ENCODE data around the gene UEVLD.

The UEVLD gene

GRCh38 chr11:18581825-18582224 is 6.7 kb downstream of the UEVLD start:
- no peak for DNase-seq (ENCODE audit: low read depth)

- DNase-seq (ENCODE audit: low read depth), result no peak
Measured at GRCh38 chr11:18580113-18580766, 8.3 kb downstream of the UEVLD start.

- no peak for DNase-seq (ENCODE audit: low read depth)
Measured at GRCh38 chr11:18578975-18579598, 9.4 kb downstream of the UEVLD start.

GRCh38 chr11:18575361-18575760 is 13.2 kb downstream of the UEVLD start:
- DNase-seq (ENCODE audit: low read depth), result no peak

GRCh38 chr11:18567081-18567480 is 21.5 kb downstream of the UEVLD start:
- no peak for DNase-seq (ENCODE audit: low read depth)

GRCh38 chr11:18566406-18566805 is 22.1 kb downstream of the UEVLD start:
- DNase-seq (ENCODE audit: low read depth), result no peak

- DNase-seq (ENCODE audit: low read depth), result no peak
Measured at GRCh38 chr11:18564149-18564548, 24.4 kb downstream of the UEVLD start.

- DNase-seq (ENCODE audit: low read depth), result no peak
Measured at GRCh38 chr11:18563090-18563730, 25.3 kb downstream of the UEVLD start.

- DNase-seq (ENCODE audit: low read depth), result no peak
Measured at GRCh38 chr11:18548001-18548400, 40.5 kb downstream of the UEVLD start.

GRCh38 chr11:18540207-18541009 is 48.1 kb downstream of the UEVLD start:
- no peak for DNase-seq (ENCODE audit: low read depth)

GRCh38 chr11:18536209-18536608 is 52.3 kb downstream of the UEVLD start:
- DNase-seq (ENCODE audit: low read depth), result no peak

GRCh38 chr11:18534245-18534644 is 54.3 kb downstream of the UEVLD start:
- DNase-seq (ENCODE audit: low read depth), result no peak

GRCh38 chr11:18533365-18533764 is 55.2 kb downstream of the UEVLD start:
- no peak for DNase-seq (ENCODE audit: low read depth)

- no peak for DNase-seq (ENCODE audit: low read depth)
Measured at GRCh38 chr11:18527512-18527911, 61.0 kb downstream of the UEVLD start.

GRCh38 chr11:18526521-18527296 is 61.8 kb downstream of the UEVLD start, which contains the start of gene TSG101:
Gene TSG101, minus strand, starts transcription at chr11:18526942. Its CDS starts 126 bp downstream, at chr11:18526816.
- peak; percentile 93 for DNase-seq (ENCODE audit: low read depth)

- no peak for DNase-seq (ENCODE audit: low read depth)
Measured at GRCh38 chr11:18526130-18526520, 62.4 kb downstream of the UEVLD start.

- no peak for DNase-seq (ENCODE audit: low read depth)
Measured at GRCh38 chr11:18524248-18524647, 64.3 kb downstream of the UEVLD start.

GRCh38 chr11:18523084-18523483 is 65.5 kb downstream of the UEVLD start:
- no peak for DNase-seq (ENCODE audit: low read depth)

GRCh38 chr11:18522388-18522787 is 66.1 kb downstream of the UEVLD start:
- no peak for DNase-seq (ENCODE audit: low read depth)

- no peak for DNase-seq (ENCODE audit: low read depth)
Measured at GRCh38 chr11:18521122-18521521, 67.4 kb downstream of the UEVLD start.

- DNase-seq (ENCODE audit: low read depth), result no peak
Measured at GRCh38 chr11:18502352-18502751, 86.2 kb downstream of the UEVLD start.

GRCh38 chr11:18501629-18502028 is 86.9 kb downstream of the UEVLD start:
- no peak for DNase-seq (ENCODE audit: low read depth)
